NCI-H1417 treated with DMSO at 0.1 percent for 48 hours (cell line): ENCODE measurements around the gene BPHL.
"Not testable (repeated sequence)": the region's sequence is repeated elsewhere in the genome, so short reads cannot be mapped to it uniquely, and the experiment has no call there.

Experiments used
- DNase-seq: peaks from one replicate; lab custom pipeline; 2025; lab: John Stamatoyannopoulos, UW

The BPHL gene

DNA sequence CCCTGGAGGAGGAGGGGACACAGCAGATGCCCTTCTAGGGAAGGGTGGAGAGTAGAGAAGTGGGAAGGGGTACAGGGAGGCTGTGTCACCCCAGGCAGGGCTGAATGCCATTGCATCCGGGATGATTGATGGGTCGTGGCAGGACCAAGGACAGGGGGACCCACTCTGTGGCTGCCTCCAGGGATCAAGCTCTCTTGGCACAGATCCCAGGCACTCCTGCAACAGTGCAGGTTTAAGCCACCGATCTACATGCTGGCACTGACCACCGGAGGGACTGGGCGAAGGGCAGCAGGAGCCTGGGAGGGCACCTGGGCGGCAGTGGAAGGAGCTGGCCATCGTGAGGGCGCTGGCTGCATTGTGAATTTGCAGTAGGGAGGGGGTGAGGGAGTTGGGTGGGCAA lies 61.4 kb downstream of the BPHL start:
- not testable (repeated sequence) for DNase-seq

DNA sequence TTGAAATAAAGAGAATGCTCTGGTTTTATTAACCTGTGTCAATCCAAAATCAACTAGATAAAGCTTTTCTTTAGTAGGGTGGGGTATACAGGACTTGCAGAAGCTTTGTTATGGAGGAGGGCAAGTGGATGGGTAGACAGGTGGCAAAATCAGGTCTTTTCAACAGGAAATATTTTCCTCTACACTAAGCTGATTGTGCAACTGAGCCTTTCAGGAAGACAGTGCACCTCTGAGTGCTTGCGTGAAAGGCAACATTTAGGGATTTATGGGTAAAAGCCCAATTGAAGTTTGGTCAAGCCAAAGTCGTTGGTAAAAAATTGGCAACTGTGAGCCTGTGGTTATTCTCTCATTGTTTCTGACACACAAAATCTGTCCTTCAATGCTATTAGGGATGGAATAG lies 62.6 kb downstream of the BPHL start:
- DNase-seq: no peak

DNA sequence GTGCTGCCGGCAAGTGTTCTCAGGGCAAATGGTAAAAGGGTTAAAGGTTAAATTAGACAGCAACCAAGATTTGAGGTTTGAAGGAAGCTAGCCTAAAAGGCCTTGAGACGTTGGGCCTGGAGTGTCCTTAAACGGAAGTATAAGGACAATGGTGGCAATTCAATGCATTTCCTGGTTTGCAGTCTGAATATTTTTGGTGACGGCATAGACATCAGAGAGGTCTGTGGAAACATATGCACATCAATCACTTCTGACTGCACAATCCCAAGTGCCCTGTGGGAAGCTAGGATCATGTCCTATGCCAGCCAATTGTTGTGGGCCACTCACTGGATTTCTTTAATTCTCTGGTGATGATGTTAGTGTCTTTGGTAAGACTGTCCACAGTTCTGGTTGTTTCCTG lies 64.6 kb downstream of the BPHL start:
- no peak for DNase-seq

DNA sequence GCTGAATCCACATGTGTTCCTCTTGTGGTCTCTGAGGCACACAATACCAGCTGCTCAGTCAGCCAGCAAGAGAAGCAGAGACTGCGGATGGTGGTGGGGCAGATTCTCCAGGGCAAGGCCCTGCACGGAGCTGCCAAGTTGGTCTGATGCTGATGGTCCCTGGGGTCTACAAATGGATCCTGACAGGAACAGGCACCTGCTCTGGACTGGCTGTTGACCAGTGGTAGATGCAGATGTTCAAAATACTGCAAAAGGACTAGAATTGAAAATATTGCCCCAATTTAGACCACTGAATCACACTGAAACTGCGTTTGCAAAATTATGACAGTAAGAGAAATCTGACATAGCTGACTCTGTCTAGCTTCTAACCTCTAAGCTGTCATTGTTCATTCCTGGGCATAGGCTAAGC lies 68.5 kb downstream of the BPHL start:
- DNase-seq: no peak

GRCh38 chr6:3188262-3188661 lies 69.8 kb downstream of the BPHL start:
- no peak for DNase-seq

DNA sequence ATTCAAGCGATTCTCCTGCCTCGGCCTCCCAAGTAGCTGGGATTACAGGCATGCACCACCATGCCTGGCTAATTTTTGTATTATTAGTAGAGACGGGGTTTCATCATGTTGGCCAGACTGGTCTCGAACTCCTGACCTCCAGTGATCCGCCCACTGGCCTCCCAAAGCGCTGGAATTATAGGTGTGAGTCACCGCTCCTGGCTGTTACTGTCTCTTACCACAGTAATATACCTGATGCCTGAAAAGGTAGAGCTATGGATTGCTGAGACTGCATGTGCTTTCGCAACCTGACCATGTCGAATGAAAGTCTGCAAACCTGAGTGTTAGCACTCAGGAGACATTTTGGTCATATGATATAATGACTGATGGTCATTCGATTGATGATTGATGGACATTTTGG lies 70.7 kb downstream of the BPHL start:
- DNase-seq: not testable (repeated sequence)

DNA sequence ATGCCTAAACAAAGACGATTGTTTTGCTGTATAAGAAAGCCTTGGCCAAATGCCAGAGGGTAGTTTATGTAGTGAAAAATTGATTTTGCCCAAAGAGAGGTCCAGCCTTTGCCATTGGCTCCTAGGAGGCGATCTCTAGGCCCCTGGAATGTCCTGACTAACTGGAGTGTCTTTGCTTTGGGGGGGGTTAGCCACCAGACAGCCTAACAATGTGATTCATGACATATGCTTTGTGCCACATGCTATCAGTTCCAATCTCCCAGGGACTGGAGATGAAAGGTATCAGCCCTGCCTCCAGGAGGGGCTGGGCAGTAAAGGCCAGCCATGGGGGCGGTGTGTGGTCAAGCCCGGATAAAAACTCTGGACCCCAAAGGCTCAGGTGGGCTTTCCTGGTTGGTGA lies 71.5 kb downstream of the BPHL start:
- DNase-seq: no peak

DNA sequence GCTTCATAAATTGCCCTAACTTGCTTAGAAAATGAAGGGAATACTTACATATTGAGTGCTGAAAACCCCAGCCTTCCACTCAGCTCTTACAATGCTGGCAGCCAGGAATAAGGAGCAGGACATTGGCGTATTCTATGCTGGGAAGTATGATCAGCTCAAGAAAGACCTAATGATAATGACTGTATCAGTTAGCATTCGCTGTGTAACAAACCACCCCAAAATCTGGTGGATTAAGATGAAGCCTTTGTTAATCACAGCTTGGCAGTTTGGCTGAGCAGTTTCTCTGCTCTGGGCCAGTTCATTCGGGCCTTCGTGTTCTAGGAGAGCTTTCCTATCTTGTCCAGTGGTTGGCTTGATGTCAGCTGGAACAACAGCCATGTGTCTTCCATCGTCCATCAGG lies 72.3 kb downstream of the BPHL start:
- no peak for DNase-seq

- no peak for DNase-seq
Measured at GRCh38 chr6:3193102-3193849, 74.8 kb downstream of the BPHL start.

DNA sequence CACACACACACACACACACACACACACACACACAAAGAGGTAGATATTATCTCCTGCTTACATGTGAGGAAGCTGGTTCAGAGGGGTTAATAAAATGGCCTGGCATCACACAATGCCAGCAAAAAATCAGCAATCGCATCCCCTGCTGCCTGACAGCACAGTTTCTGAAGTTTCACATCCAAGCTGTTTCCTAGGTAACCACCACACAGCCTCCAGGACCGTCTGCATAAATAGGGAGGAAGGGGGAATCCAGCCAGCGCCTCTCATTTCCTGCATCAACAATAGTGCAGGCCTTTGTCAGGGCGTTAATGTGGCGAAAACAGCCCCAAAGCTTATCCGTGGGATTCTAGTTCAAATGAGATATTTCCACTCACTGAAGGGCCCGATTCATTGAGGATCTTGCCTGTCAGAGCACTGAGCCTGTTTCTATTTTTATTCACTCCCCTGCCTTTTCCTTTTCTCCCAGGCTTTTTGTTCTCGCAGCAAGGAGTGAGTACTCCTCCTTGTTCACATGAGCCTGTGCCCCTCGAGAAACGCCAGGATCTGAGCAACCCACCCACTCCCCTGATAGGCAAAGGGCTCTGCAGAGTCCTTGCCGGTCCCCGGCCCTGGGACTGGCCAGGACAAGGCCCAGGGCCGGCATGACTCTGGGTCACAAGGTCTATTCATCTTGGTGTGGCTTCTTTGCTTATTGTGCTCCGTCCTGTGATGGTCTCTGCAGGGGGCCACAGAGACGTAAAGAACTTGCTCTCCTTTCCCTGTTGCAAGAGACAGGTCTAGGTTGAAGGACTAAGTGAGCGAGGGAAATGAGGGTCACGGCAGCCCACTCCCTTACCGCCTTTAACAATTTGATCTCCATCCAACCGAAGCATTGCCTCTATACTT lies 76.3 kb downstream of the BPHL start:
- no peak for DNase-seq

GRCh38 chr6:3195420-3195694 lies 76.8 kb downstream of the BPHL start:
- no peak for DNase-seq

DNA sequence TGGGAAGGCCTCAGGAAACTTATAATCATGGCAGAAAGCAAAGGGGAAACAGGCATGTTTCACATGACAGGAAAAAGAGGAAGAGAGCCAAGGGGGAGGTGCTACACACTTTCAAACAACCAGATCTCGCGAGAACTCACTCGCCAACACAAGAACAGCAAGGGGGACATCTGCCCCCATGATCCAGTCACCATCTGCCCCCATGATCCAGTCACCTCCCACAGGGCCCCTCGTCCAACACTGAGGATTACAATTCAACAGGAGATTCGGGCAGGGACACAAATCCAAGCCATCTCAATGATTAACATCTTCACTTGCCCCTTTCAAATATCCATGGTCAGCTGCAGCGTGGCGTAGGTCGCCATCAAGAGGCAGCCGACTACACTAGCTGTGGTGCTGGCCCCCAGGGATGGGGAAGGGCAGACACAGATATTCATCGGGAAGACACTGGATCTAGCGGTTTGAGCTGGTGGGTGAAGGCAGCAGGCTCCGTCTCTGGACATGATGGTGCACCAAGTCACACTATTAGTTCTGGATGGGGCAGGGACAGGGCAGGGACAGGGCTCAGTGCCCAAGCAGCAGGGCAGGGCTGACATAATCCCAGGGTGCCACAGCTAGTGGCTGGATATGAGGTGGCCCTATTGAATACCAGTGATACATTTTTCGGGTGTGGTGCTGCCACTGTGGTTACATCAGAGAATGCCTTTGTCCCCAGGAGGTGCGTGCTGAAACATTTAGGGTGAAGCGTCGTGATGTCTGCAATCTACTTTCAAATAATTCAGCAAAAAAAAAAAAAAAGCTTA lies 77.4 kb downstream of the BPHL start:
- no peak for DNase-seq

- no peak for DNase-seq
Measured at GRCh38 chr6:3196770-3197169, 78.3 kb downstream of the BPHL start.

GRCh38 chr6:3197734-3198133 lies 79.2 kb downstream of the BPHL start:
- DNase-seq: not testable (repeated sequence)

DNA sequence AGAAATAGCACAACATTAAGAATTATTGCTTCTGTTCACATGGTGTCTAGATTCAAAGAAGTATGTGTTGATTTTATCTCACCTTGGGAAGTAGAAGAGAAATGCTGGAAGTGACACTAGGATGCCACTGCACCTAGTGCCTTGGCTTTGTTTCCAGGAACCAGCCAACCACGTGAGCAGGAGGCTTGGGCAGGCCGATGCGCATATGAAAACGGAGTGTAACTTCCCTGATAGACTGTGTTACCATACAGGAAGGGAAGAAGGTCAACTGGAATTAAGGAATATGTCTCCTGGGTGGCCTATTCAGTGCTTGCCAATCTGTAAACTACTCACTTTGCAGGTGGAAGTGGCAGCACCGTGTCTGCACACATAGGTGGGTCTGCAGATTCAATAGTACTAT lies 80.9 kb downstream of the BPHL start:
- DNase-seq: no peak

DNA sequence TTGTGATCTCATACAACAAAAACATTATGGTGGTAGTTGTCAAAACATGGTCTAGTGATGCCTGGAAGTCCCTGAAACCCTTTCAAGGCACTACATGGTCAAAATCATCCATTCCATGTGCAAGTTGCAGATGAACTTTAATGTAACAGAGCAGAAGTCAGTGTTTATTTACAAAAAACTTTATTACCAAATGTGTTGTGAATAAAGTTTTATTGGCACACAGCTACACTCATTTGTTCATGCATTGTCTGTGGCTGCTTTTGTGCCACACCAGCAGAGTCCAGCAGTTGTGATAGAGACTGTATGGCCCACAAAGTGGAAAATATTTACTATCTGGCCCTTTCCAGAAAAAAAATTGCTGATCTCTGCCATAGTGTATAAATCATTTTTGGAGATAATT lies 82.2 kb downstream of the BPHL start:
- DNase-seq: no peak

- no peak for DNase-seq
Measured at GRCh38 chr6:3201388-3201787, 82.9 kb downstream of the BPHL start.
